Activated CD4-positive, alpha-beta T cell treated with anti-CD3 and anti-CD28 coated beads for 48 hours (primary cell): ENCODE data around the gene AOC1.
"Not testable (repeated sequence)": the region's sequence is repeated elsewhere in the genome, so short reads cannot be mapped to it uniquely, and the experiment has no call there.

Experiments
- DNase-seq: peaks from one replicate; pipeline ENCODE4 v3.0.0-alpha.2; 2020

AOC1 gene

GRCh38 chr7:150898475-150899011 is 46.2 kb downstream of the AOC1 start:
- peak; percentile 84 for DNase-seq

DNA sequence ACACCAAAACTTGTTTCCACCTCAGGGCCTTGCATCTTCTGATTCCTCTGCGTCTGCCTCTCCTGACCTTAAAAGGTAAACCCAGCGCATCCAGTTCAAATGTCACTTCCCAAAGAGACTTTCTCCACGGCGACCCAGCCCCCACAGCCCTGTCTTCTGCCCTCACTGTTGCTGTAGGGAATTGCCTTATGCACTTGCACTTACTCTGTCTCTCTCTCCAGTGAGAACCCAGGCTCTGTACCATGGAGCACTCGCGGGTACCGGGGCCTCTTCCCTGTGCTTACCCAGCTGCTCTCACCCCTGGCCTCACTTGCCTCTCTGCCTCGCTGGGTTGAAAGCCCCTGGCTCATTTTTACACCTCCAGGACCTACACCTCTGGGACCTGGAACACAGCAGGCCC is 48.4 kb downstream of the AOC1 start:
- no peak for DNase-seq

DNA sequence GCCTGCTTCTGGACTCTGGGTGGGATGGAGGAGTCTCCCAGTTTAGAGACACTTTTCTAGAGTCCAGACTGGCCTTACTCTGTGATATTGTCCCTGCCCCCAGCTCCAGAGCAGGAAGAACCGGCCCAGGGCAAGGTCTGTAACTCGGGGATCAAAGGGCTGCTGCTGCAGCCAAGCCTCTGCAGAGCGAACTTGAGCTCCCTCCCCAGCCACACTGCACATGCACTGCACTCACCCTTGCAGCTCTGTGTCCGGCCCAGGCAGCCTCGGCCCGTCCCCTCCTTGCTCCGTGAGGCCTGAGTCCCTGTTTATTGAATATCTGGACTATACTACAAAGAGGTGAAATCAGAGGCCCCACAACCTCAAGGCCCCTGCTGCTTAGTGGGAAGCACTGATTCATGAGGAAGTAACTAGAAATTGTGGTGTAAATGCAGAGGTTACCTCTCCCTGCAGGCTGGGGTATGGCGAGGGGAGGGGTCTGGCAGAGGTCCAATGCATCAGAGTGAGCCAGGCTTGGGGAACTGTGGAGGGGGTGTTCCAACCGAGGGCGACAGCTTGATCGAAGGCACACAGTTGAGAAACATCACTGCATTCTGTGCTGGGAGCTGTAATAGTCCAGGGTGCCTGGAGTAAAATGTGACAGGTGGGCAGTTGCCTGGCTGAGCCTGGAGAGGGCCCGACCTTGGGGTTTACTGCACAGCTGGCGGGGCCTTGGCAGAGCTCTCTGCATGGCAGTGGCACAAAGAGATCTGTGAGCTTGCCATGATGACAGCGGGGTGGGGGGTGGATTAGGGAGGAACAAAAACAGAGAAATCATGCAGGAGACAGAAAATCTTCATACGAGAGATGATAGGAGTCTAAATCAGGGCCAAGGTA is 49.1 kb downstream of the AOC1 start:
- DNase-seq, result no peak

- no peak for DNase-seq
Measured at GRCh38 chr7:150902078-150903033, 50.0 kb downstream of the AOC1 start.

DNA sequence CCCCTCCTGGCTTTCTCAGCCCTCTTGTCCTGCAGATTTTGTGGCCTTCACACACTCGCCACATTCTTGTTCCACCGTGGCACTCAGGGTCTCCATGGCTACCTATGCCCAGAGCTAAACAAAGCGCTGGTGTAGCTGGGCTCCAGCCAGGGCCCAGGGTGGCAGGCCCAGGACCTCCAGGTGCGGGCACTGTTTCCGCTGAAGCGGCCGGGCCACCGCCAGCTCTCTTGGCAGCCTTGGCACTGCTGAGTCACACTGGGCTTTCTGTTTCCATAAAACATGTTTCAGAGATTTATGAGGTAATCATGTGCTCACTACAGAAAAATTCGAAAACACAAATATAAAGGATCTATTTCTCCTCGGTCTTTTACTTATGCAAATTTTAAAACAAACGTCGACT is 51.3 kb downstream of the AOC1 start:
- DNase-seq, result peak; percentile 34

DNA sequence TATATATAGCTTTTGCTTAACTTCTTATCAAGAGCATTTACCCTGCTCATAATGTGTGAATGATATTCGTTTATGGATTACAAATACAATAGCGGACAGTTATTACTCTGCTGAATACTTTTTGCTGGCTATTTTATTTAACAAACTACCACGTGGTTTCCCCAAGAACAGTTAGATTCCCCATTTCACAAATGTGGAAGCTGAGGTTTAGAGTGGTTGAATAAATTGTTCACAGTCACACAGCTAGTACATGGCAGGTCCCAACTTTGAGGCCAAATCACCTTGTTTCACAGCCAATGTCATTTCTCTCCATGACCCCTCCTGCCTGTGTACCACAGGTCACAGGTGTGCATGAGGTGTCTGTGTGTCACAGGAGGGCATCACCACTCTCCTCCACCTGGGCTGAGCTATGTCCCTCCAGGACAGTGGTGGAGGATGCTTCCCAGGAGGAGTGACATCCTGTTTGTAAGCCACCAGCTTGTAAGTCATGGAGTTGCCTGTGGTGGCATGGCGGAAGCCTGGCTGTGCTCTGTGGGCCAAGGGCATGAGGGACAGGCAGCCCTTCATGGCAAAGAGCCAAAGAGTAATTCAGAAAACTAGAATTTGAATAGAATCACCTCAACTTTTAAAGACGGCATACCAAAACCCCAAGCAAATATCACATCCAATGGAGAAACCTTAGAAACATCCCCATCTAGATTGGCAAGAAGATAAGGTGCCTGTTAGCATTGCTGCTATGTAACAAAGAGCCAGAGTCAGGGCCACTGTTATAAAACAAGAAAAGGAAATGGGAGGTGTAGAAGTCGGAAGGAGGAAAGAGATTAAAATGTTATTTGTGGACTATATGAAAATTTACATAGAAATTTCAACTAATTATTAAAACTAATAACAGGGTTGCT is 51.9 kb downstream of the AOC1 start:
- no peak for DNase-seq

GRCh38 chr7:150908173-150908572 is 55.9 kb downstream of the AOC1 start:
- DNase-seq, result no peak

GRCh38 chr7:150909200-150909995 is 57.1 kb downstream of the AOC1 start:
- DNase-seq, result peak; percentile 21

DNA sequence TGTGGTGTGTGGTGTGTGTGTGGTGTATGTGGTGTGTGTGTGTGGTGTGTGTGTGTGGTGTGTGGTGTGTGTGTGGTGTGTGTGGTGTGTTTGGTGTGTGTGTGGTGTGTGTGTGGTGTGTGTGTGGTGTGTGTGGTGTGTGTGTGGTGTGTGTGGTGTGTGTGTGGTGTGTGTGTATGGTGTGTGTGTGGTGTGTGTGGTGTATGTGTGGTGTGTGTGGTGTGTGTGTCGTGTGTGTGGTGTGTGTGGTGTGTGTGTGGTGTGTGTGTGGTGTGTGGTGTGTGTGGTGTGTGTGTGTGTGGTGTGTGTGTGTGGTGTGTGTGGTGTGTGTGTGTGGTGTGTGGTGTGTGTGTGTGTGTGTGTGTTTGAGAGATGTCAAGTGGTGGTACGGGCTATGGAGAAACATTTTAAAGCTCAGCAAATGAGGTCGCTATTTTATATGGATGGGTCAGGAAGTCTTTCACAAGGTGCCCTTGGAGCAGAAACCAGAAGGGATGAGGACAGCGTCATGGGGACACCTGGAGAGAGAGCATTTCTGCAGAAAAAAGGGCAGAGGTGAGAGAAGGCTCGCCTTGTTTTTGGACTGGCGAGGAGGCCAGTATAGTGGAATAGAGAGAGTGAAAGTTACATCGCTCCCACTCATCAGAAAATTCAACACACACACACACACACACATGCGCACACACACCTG is 58.1 kb downstream of the AOC1 start:
- not testable (repeated sequence) for DNase-seq

- no peak for DNase-seq
Measured at GRCh38 chr7:150910996-150911422, 58.7 kb downstream of the AOC1 start.
